CD14-positive monocyte (primary cell): Measurements from ENCODE around the gene NOC2L. TPM values are rescaled to one million over a fixed set of nuclear protein-coding genes. Genes with fewer than 3 reads are reported as not detected.

Source experiments
- DNase-seq, 3 donors: peaks; one replicate each; pipeline ENCODE4 v3.0.0-alpha.2; 2011 to 2022
- H2AFZ ChIP-seq: 2 replicates; pipeline ENCODE4 v1.6.0; 2012; ENCODE audit warnings: mild to moderate bottlenecking, low read depth, low read length, inconsistent platforms; ENCODE audit not compliant: insufficient read depth, poor library complexity, severe bottlenecking
- H3K27ac ChIP-seq, 2 donors: 1 replicate in 1 of 2; 2 replicates in 1 of 2; pipeline ENCODE4 v1.5.1; 2012 to 2013; ENCODE audit warnings: low read length in 2 of 2, control low read depth in 1 of 2, inconsistent platforms in 1 of 2, low read depth in 1 of 2, mild to moderate bottlenecking in 1 of 2
- H3K27me3 ChIP-seq, 2 donors: one replicate each; pipeline versions ENCODE4 v1.6.0 to v1.6.1; 2011 to 2013; ENCODE audit warnings: low read length in 2 of 2; ENCODE audit not compliant: control insufficient read depth in 2 of 2, insufficient read depth in 2 of 2
- H3K36me3 ChIP-seq, 2 donors: replicated peaks in 1 of 2; 1 replicate in 1 of 2; 2 replicates in 1 of 2; pipeline versions ENCODE4 v1.5.1 to v1.6.1; 2012 to 2013; ENCODE audit warnings: low read length in 2 of 2, control low read depth in 1 of 2, inconsistent platforms in 1 of 2, mild to moderate bottlenecking in 1 of 2; ENCODE audit not compliant: insufficient read depth in 2 of 2, control insufficient read depth in 1 of 2
- H3K4me1 ChIP-seq, 2 donors: 1 replicate in 1 of 2; 2 replicates in 1 of 2; pipeline versions ENCODE4 v1.5.1 to v1.6.1; 2012 to 2013; ENCODE audit warnings: low read length in 2 of 2, control low read depth in 1 of 2, inconsistent platforms in 1 of 2, mild to moderate bottlenecking in 1 of 2, moderate library complexity in 1 of 2; ENCODE audit not compliant: insufficient read depth in 2 of 2, control insufficient read depth in 1 of 2
- H3K4me2 ChIP-seq: replicated peaks from 2 replicates; pipeline ENCODE3; 2012; ENCODE audit warnings: low read length, moderate library complexity, mild to moderate bottlenecking; ENCODE audit not compliant: poor library complexity, severe bottlenecking; ENCODE audit errors: extremely low read depth
- H3K4me3 ChIP-seq, 3 experiments: fragments of 200-600 bp in 1 of 3; sonication (generic) in 1 of 3; replicated peaks in 1 of 3; 1 replicate in 2 of 3; 2 replicates in 1 of 3; pipeline ENCODE4 v1.5.1; 2011 to 2013; ENCODE audit warnings: low read length in 3 of 3, mild to moderate bottlenecking in 3 of 3, control low read depth in 2 of 3, low read depth in 2 of 3, inconsistent platforms in 1 of 3, moderate library complexity in 1 of 3
- H3K79me2 ChIP-seq: 2 replicates; pipeline ENCODE4 v1.6.0; 2012; ENCODE audit warnings: mild to moderate bottlenecking, control low read depth, inconsistent platforms, low read length, moderate library complexity; ENCODE audit not compliant: insufficient read depth
- H3K9ac ChIP-seq: 2 replicates; pipeline ENCODE4 v1.6.0; 2017; ENCODE audit warnings: low read length, mild to moderate bottlenecking; ENCODE audit not compliant: insufficient read depth, poor library complexity, severe bottlenecking
- H3K9me3 ChIP-seq, 2 donors: replicated peaks in 1 of 2; 1 replicate in 1 of 2; 2 replicates in 1 of 2; pipeline versions ENCODE4 v1.5.1 to v1.6.1; 2012 to 2013; ENCODE audit warnings: low read length in 2 of 2, control low read depth in 1 of 2; ENCODE audit not compliant: control insufficient read depth in 1 of 2, insufficient read depth in 1 of 2
- H4K20me1 ChIP-seq: 2 replicates; pipeline ENCODE4 v1.6.0; 2012; ENCODE audit warnings: mild to moderate bottlenecking, low read length, control low read depth, moderate library complexity; ENCODE audit not compliant: insufficient read depth
- H3K27ac Mint-ChIP-seq, 7 donors: one replicate each; pipeline ENCODE4 v1.8.0; 2020; ENCODE audit warnings: mild to moderate bottlenecking in 7 of 7, mixed read lengths in 7 of 7, moderate library complexity in 6 of 7, inconsistent platforms in 2 of 7
- H3K27me3 Mint-ChIP-seq, 3 donors: one replicate each; pipeline ENCODE4 v1.8.0; 2021 to 2022; ENCODE audit warnings: low read depth in 3 of 3, mild to moderate bottlenecking in 3 of 3, mixed read lengths in 3 of 3, moderate library complexity in 3 of 3, inconsistent platforms in 1 of 3
- H3K36me3 Mint-ChIP-seq, 2 donors: one replicate each; pipeline ENCODE4 v1.8.0; 2020; ENCODE audit warnings: mixed read lengths in 2 of 2, inconsistent platforms in 1 of 2, mild to moderate bottlenecking in 1 of 2
- H3K4me1 Mint-ChIP-seq: one replicate; pipeline ENCODE4 v1.8.0; 2020; ENCODE audit warnings: mild to moderate bottlenecking, mixed read lengths
- H3K4me3 Mint-ChIP-seq, 2 donors: one replicate each; pipeline ENCODE4 v1.8.0; 2020; ENCODE audit warnings: mild to moderate bottlenecking in 2 of 2, mixed read lengths in 2 of 2, moderate library complexity in 1 of 2
- H3K9me3 Mint-ChIP-seq, 7 donors: one replicate each; pipeline ENCODE4 v1.8.0; 2020 to 2022; ENCODE audit warnings: mixed read lengths in 7 of 7, mild to moderate bottlenecking in 6 of 7, moderate library complexity in 6 of 7, inconsistent platforms in 2 of 7
- WGBS: methylation state at CpG from one replicate; pipeline ENCODE4 v1.1.5; 2013; ENCODE audit warnings: missing lambda C conversion rate; ENCODE audit not compliant: insufficient coverage; 5-methylcytosine and 5-hydroxymethylcytosine counted together
- intact Hi-C, 2 donors: fragments of 100-400 bp; cut with micrococcal nuclease; formaldehyde crosslinking; loops; one replicate each; pipeline versions ENCODE4 v1.15.0 to v1.15.1; 2023
- polyA plus RNA-seq, 3 donors: library from polyadenylated mRNA; depleted of rRNA in 1 of 3; unstranded in 2 of 3; stranded (reverse) in 1 of 3; fragments of 300-500 nt in 2 of 3; fragments of >200 nt in 1 of 3; fragmentation: Illumina TruSeq in 2 of 3; gene quantifications; 1 replicate in 2 of 3; 2 replicates in 1 of 3; pipeline ENCODE4 v1.2.3, GENCODE V29; 2012 to 2021
- small RNA-seq: library from RNA; depleted of rRNA; stranded (forward); fragments of <200 nt; gene quantifications from one replicate; pipeline ENCODE3, GENCODE V24; 2012; ENCODE audit warnings: low read depth; ENCODE audit not compliant: insufficient read length
- TF ChIP-seq, protein P1 (sequence below): fragments of 200-600 bp; IDR thresholded peaks from one replicate; pipeline ENCODE4 v1.8.0; 2022; ENCODE audit warnings: antibody characterized with exemption, mild to moderate bottlenecking

Gene NOC2L
- polyA plus RNA-seq, 3 donors: 34.5 to 47.9 (median 35.8) TPM

- Histone ChIP-seq H3K9me3 (no peaks in the 10 kb centered on the region), H3K4me2 (no peak overlapping the region), H3K4me3 (no peak overlapping the region), H3K36me3 (no peaks in the 10 kb centered on the region), H3K9ac (no peak overlapping the region), H3K4me1 (no peaks in the 10 kb centered on the region), H4K20me1 (no peaks in the 10 kb centered on the region), H3K27ac (no peak overlapping the region), H3K27me3 (peaks cover 11 to 21% of the 10 kb centered on the region in 2 donors), H2AFZ (no peak overlapping the region), H3K79me2 (no peaks in the 10 kb centered on the region)
- Mint-ChIP-seq H3K9me3 (peaks cover 0 to 4% (median 0%) of the 10 kb centered on the region in 7 donors), H3K36me3 (no peaks in the 10 kb centered on the region), H3K27ac (no peak overlapping the region), H3K4me1 (peaks cover 20% of the 10 kb centered on the region), H3K4me3 (peak overlapping the region in 1 of 2 donors; percentile 61), H3K27me3 (peaks cover 41 to 59% (median 42%) of the 10 kb centered on the region in 3 donors)
- 0% methylated on average over 1 of the region's 8 CpGs for WGBS
- peak in 1 of 3 donors; percentile 16 for DNase-seq
- TF ChIP-seq, protein P1, sequence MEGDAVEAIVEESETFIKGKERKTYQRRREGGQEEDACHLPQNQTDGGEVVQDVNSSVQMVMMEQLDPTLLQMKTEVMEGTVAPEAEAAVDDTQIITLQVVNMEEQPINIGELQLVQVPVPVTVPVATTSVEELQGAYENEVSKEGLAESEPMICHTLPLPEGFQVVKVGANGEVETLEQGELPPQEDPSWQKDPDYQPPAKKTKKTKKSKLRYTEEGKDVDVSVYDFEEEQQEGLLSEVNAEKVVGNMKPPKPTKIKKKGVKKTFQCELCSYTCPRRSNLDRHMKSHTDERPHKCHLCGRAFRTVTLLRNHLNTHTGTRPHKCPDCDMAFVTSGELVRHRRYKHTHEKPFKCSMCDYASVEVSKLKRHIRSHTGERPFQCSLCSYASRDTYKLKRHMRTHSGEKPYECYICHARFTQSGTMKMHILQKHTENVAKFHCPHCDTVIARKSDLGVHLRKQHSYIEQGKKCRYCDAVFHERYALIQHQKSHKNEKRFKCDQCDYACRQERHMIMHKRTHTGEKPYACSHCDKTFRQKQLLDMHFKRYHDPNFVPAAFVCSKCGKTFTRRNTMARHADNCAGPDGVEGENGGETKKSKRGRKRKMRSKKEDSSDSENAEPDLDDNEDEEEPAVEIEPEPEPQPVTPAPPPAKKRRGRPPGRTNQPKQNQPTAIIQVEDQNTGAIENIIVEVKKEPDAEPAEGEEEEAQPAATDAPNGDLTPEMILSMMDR: no peak
- intact Hi-C loops: no loop called here
Measured at GRCh38 chr1:897226-897625, 61.8 kb downstream of the NOC2L start.

Small RNAs within 50 kb of the gene (small RNA-seq; reads per million reads assigned to genes)
- gene AL645608.3: not detected
- gene AL645608.4: not detected

Other genes with a start within 250 kb of the NOC2L start
- not detected for gene SAMD11, start 35.3 kb downstream of the NOC2L start, polyA plus RNA-seq
- gene KLHL17, start 1.3 kb upstream of the NOC2L start, polyA plus RNA-seq: 10 to 100 TPM in 1 of 3 donors, under 1 TPM in 2; 0.31 to 48.1 (median 0.71) TPM
- gene PLEKHN1, start 7.2 kb upstream of the NOC2L start, polyA plus RNA-seq: 1 to 10 TPM in 1 of 3 donors, under 1 TPM in 2; 0.21 to 1.5 (median 0.62) TPM
- not detected for gene PERM1, start 22.8 kb upstream of the NOC2L start, polyA plus RNA-seq
- gene HES4, start 40.8 kb upstream of the NOC2L start, polyA plus RNA-seq: 10 to 100 TPM in 1 of 3 donors, 1 to 10 TPM in 2; 1.4 to 26.8 (median 2.0) TPM
- gene ISG15, start 54.2 kb upstream of the NOC2L start, polyA plus RNA-seq: 100 to 1,000 TPM; 128 to 241 (median 145) TPM
- 1 to 10 TPM in 1 of 3 donors, under 1 TPM in 2; 0.06 to 4.7 (median 0.43) TPM for gene AGRN, start 60.9 kb upstream of the NOC2L start, polyA plus RNA-seq
- not detected for gene RNF223, start 115.0 kb upstream of the NOC2L start, polyA plus RNA-seq
- 10 to 100 TPM in 1 of 3 donors, 1 to 10 TPM in 2; 3.0 to 18.8 (median 3.3) TPM for gene C1orf159, start 156.8 kb upstream of the NOC2L start, polyA plus RNA-seq
- gene TTLL10, start 214.6 kb upstream of the NOC2L start, polyA plus RNA-seq: under 1 TPM in 1 of 3 donors, not detected in 2; 0.06 TPM
- not detected for gene TNFRSF18, start 247.3 kb upstream of the NOC2L start, polyA plus RNA-seq